CD14-positive monocyte (primary cell): ENCODE data around the gene STT3B. TPM values are rescaled to one million over a fixed set of nuclear protein-coding genes. Genes with fewer than 3 reads are reported as not detected.
A peak's percentile ranks its signal among the peaks of the same experiment; 100 is the strongest.

Source experiments
- DNase-seq, 3 donors: peaks; one replicate each; pipeline ENCODE4 v3.0.0-alpha.2; 2011 to 2022
- H2AFZ ChIP-seq: 2 replicates; pipeline ENCODE4 v1.6.0; 2012; ENCODE audit warnings: mild to moderate bottlenecking, low read depth, low read length, inconsistent platforms; ENCODE audit not compliant: insufficient read depth, poor library complexity, severe bottlenecking
- H3K27ac ChIP-seq, 2 donors: 1 replicate in 1 of 2; 2 replicates in 1 of 2; pipeline ENCODE4 v1.5.1; 2012 to 2013; ENCODE audit warnings: low read length in 2 of 2, control low read depth in 1 of 2, inconsistent platforms in 1 of 2, low read depth in 1 of 2, mild to moderate bottlenecking in 1 of 2
- H3K27me3 ChIP-seq, 2 donors: one replicate each; pipeline versions ENCODE4 v1.6.0 to v1.6.1; 2011 to 2013; ENCODE audit warnings: low read length in 2 of 2; ENCODE audit not compliant: control insufficient read depth in 2 of 2, insufficient read depth in 2 of 2
- H3K36me3 ChIP-seq, 2 donors: replicated peaks in 1 of 2; 1 replicate in 1 of 2; 2 replicates in 1 of 2; pipeline versions ENCODE4 v1.5.1 to v1.6.1; 2012 to 2013; ENCODE audit warnings: low read length in 2 of 2, control low read depth in 1 of 2, inconsistent platforms in 1 of 2, mild to moderate bottlenecking in 1 of 2; ENCODE audit not compliant: insufficient read depth in 2 of 2, control insufficient read depth in 1 of 2
- H3K4me1 ChIP-seq, 2 donors: 1 replicate in 1 of 2; 2 replicates in 1 of 2; pipeline versions ENCODE4 v1.5.1 to v1.6.1; 2012 to 2013; ENCODE audit warnings: low read length in 2 of 2, control low read depth in 1 of 2, inconsistent platforms in 1 of 2, mild to moderate bottlenecking in 1 of 2, moderate library complexity in 1 of 2; ENCODE audit not compliant: insufficient read depth in 2 of 2, control insufficient read depth in 1 of 2
- H3K4me2 ChIP-seq: replicated peaks from 2 replicates; pipeline ENCODE3; 2012; ENCODE audit warnings: low read length, moderate library complexity, mild to moderate bottlenecking; ENCODE audit not compliant: poor library complexity, severe bottlenecking; ENCODE audit errors: extremely low read depth
- H3K4me3 ChIP-seq, 3 experiments: fragments of 200-600 bp in 1 of 3; sonication (generic) in 1 of 3; replicated peaks in 1 of 3; 1 replicate in 2 of 3; 2 replicates in 1 of 3; pipeline ENCODE4 v1.5.1; 2011 to 2013; ENCODE audit warnings: low read length in 3 of 3, mild to moderate bottlenecking in 3 of 3, control low read depth in 2 of 3, low read depth in 2 of 3, inconsistent platforms in 1 of 3, moderate library complexity in 1 of 3
- H3K79me2 ChIP-seq: 2 replicates; pipeline ENCODE4 v1.6.0; 2012; ENCODE audit warnings: mild to moderate bottlenecking, control low read depth, inconsistent platforms, low read length, moderate library complexity; ENCODE audit not compliant: insufficient read depth
- H3K9ac ChIP-seq: 2 replicates; pipeline ENCODE4 v1.6.0; 2017; ENCODE audit warnings: low read length, mild to moderate bottlenecking; ENCODE audit not compliant: insufficient read depth, poor library complexity, severe bottlenecking
- H3K9me3 ChIP-seq, 2 donors: replicated peaks in 1 of 2; 1 replicate in 1 of 2; 2 replicates in 1 of 2; pipeline versions ENCODE4 v1.5.1 to v1.6.1; 2012 to 2013; ENCODE audit warnings: low read length in 2 of 2, control low read depth in 1 of 2; ENCODE audit not compliant: control insufficient read depth in 1 of 2, insufficient read depth in 1 of 2
- H4K20me1 ChIP-seq: 2 replicates; pipeline ENCODE4 v1.6.0; 2012; ENCODE audit warnings: mild to moderate bottlenecking, low read length, control low read depth, moderate library complexity; ENCODE audit not compliant: insufficient read depth
- H3K27ac Mint-ChIP-seq, 7 donors: one replicate each; pipeline ENCODE4 v1.8.0; 2020; ENCODE audit warnings: mild to moderate bottlenecking in 7 of 7, mixed read lengths in 7 of 7, moderate library complexity in 6 of 7, inconsistent platforms in 2 of 7
- H3K27me3 Mint-ChIP-seq, 3 donors: one replicate each; pipeline ENCODE4 v1.8.0; 2021 to 2022; ENCODE audit warnings: low read depth in 3 of 3, mild to moderate bottlenecking in 3 of 3, mixed read lengths in 3 of 3, moderate library complexity in 3 of 3, inconsistent platforms in 1 of 3
- H3K36me3 Mint-ChIP-seq, 2 donors: one replicate each; pipeline ENCODE4 v1.8.0; 2020; ENCODE audit warnings: mixed read lengths in 2 of 2, inconsistent platforms in 1 of 2, mild to moderate bottlenecking in 1 of 2
- H3K4me1 Mint-ChIP-seq: one replicate; pipeline ENCODE4 v1.8.0; 2020; ENCODE audit warnings: mild to moderate bottlenecking, mixed read lengths
- H3K4me3 Mint-ChIP-seq, 2 donors: one replicate each; pipeline ENCODE4 v1.8.0; 2020; ENCODE audit warnings: mild to moderate bottlenecking in 2 of 2, mixed read lengths in 2 of 2, moderate library complexity in 1 of 2
- H3K9me3 Mint-ChIP-seq, 7 donors: one replicate each; pipeline ENCODE4 v1.8.0; 2020 to 2022; ENCODE audit warnings: mixed read lengths in 7 of 7, mild to moderate bottlenecking in 6 of 7, moderate library complexity in 6 of 7, inconsistent platforms in 2 of 7
- WGBS: methylation state at CpG from one replicate; pipeline ENCODE4 v1.1.5; 2013; ENCODE audit warnings: missing lambda C conversion rate; ENCODE audit not compliant: insufficient coverage; 5-methylcytosine and 5-hydroxymethylcytosine counted together
- intact Hi-C, 2 donors: fragments of 100-400 bp; cut with micrococcal nuclease; formaldehyde crosslinking; loops; one replicate each; pipeline versions ENCODE4 v1.15.0 to v1.15.1; 2023
- polyA plus RNA-seq, 3 donors: library from polyadenylated mRNA; depleted of rRNA in 1 of 3; unstranded in 2 of 3; stranded (reverse) in 1 of 3; fragments of 300-500 nt in 2 of 3; fragments of >200 nt in 1 of 3; fragmentation: Illumina TruSeq in 2 of 3; gene quantifications; 1 replicate in 2 of 3; 2 replicates in 1 of 3; pipeline ENCODE4 v1.2.3, GENCODE V29; 2012 to 2021
- TF ChIP-seq, protein P1 (sequence below): fragments of 200-600 bp; IDR thresholded peaks from one replicate; pipeline ENCODE4 v1.8.0; 2022; ENCODE audit warnings: antibody characterized with exemption, mild to moderate bottlenecking

Gene STT3B
- polyA plus RNA-seq, 3 donors, result 47.3 to 97.0 (median 86.3) TPM

- intact Hi-C loops, result loop anchor here in 1 of 2 donors (10.0 kb wide), 2 partner anchors 53 to 267 kb away; no protein-coding TSS in a partner anchor
- Mint-ChIP-seq H3K4me1 (peaks cover 12% of the 10 kb centered on the region), H3K9me3 (no peaks in the 10 kb centered on the region), H3K27ac (peak overlapping the region; percentile 61 to 91 (median 87)), H3K4me3 (peak overlapping the region; percentile 2 to 55), H3K27me3 (no peaks in the 10 kb centered on the region), H3K36me3 (no peaks in the 10 kb centered on the region)
- H3K27ac ChIP-seq, result peak overlapping the region in 1 of 2 donors; percentile 57
- H3K79me2 ChIP-seq, result no peaks in the 10 kb centered on the region
- no peaks in the 10 kb centered on the region for H4K20me1 ChIP-seq
- WGBS, result 0% methylated on average over 1 of the region's 1 CpG
- H3K9ac ChIP-seq, result no peak overlapping the region
- H2AFZ ChIP-seq, result peak overlapping the region; percentile 59
- H3K36me3 ChIP-seq, result no peaks in the 10 kb centered on the region
- no peaks in the 10 kb centered on the region for H3K27me3 ChIP-seq
- peak; percentile 78 to 92 (median 88) for DNase-seq
- H3K4me2 ChIP-seq, result peak overlapping the region; percentile 50
- H3K4me3 ChIP-seq, result peak overlapping the region in 1 of 3 experiments; percentile 41
- TF ChIP-seq, protein P1, sequence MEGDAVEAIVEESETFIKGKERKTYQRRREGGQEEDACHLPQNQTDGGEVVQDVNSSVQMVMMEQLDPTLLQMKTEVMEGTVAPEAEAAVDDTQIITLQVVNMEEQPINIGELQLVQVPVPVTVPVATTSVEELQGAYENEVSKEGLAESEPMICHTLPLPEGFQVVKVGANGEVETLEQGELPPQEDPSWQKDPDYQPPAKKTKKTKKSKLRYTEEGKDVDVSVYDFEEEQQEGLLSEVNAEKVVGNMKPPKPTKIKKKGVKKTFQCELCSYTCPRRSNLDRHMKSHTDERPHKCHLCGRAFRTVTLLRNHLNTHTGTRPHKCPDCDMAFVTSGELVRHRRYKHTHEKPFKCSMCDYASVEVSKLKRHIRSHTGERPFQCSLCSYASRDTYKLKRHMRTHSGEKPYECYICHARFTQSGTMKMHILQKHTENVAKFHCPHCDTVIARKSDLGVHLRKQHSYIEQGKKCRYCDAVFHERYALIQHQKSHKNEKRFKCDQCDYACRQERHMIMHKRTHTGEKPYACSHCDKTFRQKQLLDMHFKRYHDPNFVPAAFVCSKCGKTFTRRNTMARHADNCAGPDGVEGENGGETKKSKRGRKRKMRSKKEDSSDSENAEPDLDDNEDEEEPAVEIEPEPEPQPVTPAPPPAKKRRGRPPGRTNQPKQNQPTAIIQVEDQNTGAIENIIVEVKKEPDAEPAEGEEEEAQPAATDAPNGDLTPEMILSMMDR, result no peak
- peaks cover 8 to 12% of the 10 kb centered on the region in 2 donors for H3K4me1 ChIP-seq
- H3K9me3 ChIP-seq, result no peaks in the 10 kb centered on the region
Observed at GRCh38 chr3:31522152-31522551, 10.6 kb upstream of the STT3B start.

GRCh38 chr3:31523543-31523942 is 9.2 kb upstream of the STT3B start:
- Histone ChIP-seq H4K20me1 (no peaks in the 10 kb centered on the region), H3K36me3 (no peaks in the 10 kb centered on the region), H3K27me3 (no peaks in the 10 kb centered on the region), H3K27ac (no peak overlapping the region), H3K9me3 (no peaks in the 10 kb centered on the region), H3K4me1 (peaks cover 8 to 12% of the 10 kb centered on the region in 2 donors), H2AFZ (no peak overlapping the region), H3K9ac (no peak overlapping the region), H3K79me2 (no peaks in the 10 kb centered on the region), H3K4me3 (no peak overlapping the region), H3K4me2 (no peak overlapping the region)
- H3K4me1 Mint-ChIP-seq, result peaks cover 12% of the 10 kb centered on the region
- no peaks in the 10 kb centered on the region for H3K27me3 Mint-ChIP-seq
- WGBS, result no CpG with 5 or more reads among the region's 1 CpG
- TF ChIP-seq, protein P1, result no peak
- DNase-seq, result no peak
- intact Hi-C loops, result loop anchor here in 1 of 2 donors (10.0 kb wide), 2 partner anchors 51 to 269 kb away; no protein-coding TSS in a partner anchor
- no peaks in the 10 kb centered on the region for H3K9me3 Mint-ChIP-seq
- H3K36me3 Mint-ChIP-seq, result no peaks in the 10 kb centered on the region
- H3K27ac Mint-ChIP-seq, result no peak overlapping the region
- H3K4me3 Mint-ChIP-seq, result no peak overlapping the region
